SIG-M5 (cell line): Measurements from ENCODE around the gene TEKT3.

Experiments
- DNase-seq: peaks from one replicate; lab custom pipeline; 2025; lab: John Stamatoyannopoulos, UW

The TEKT3 gene

DNA sequence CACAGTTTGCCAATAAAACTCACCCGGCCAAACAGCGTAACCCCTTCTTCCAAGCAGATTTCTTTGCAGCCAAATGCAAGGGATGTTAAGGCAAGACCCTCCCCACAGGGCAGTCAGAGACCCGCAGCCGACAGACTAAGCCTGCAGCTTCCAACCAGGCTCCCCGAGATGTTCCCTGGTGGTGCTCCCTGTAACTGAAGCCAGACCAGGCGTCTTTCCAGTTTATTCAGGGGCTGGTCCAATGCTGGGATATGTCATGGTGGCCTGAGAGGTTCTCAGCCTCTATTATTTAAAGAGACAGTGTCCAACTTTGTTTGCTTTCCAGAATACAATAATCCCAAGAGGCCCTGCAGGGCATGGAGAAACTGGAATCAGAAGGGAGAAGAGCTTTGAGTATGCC lies 76.3 kb downstream of the TEKT3 start, which contains the start of gene PMP22:
Gene PMP22, minus strand, starts transcription at position 196 of the 400 bp plus-strand sequence. CDS start 4,599 bp downstream, outside the sequence.
- DNase-seq: no peak

DNA sequence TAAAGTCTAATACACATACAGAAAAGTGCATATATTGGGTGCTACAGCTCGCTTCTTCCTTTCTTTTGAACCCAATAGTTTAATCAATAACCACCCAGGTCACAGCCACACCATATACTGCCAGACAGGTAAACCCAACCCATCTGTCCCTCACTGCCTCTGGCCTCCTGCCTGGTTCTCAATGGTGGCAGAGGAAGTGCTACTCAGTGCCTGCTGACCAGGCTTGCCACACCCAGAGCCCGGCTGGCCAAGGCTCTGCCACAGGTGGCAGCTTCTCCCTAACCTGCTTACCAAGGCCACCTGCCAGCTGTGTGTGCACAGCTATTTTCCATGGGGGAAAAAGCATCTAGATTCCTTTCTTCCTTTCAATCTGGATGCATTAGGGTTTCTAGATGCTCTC lies 76.9 kb downstream of the TEKT3 start:
- DNase-seq: no peak

DNA sequence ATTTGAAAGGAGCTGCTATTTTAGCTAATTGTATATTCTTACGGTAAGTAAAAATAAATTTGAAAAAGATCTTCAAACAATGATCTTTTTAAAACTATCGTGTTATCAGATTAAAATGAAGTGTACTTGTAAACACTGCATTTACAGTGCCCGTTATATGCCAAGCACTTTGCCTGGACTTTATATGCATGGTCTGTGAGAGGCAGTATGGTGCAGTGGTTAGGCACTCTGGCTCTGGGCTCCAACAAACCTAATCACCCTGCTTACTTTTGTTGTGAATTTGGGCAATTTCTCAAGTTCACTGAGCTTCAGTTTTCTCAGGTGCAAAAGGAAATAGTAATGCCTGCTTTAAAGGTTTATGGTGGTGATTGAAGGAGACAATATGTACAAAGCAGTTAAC lies 77.7 kb downstream of the TEKT3 start:
- DNase-seq: no peak

DNA sequence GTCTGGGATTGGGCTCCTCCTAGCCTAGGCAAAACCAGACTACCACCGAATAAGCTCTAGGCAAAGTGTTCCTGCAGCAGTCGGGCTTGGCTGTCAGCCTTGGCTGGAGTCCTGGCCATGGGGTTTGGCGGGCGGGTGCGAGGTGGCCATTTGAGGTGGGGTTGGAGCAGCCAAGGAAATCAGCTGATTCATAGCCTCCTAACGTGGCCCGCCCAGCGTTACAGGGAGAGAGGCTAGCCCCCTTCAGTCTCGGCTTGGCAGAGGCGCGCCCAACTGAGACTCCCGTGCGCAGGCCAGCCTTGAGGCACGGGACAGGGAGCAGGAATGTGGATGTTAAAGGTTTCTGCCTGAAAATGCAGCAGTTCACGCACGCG lies 78.2 kb downstream of the TEKT3 start:
- no peak for DNase-seq

DNA sequence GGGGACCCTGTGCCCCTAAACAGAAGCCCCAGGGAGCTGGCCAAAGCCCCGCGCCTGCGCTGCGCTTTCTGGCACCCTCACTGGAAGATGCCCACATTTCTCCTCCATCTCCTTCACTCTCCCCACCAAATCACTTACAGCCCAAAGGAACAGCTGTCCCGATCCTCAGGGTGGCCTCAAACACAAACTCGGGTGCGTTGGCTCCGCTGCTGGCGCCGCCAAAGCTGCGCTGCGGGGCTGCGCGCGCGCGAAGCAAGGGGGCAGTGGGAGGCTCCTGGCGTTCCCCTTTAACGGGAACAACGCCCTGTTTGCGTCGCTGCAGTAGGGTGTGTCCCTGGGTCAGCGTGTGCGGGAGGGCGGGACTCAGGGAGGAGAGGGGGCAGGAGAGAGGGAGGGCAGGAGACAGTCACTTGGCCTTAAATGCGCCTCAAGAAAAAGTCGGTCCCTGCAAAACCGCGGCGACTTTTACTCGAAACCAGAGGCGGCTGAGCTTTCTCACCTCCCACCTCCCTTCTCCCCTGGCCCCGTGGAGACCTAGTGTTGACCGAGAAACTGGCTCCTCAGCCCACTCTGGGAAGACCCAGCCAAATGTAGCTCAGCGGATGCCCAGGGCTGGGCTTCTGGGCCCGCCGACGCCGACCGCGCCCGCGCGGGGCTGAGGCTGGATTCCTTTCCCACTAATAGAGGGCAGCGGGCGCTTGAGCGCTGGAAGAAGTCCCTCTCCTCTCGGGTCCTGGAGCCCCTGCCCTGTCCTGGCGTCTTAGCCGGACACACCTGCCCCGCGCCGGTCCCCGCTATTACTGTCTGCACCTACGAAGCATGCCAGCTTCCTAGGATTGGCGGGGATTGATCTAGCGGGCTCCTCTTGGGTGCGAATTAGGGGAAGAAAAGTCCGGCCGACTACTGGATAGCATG lies 78.8 kb downstream of the TEKT3 start:
- DNase-seq: no peak

DNA sequence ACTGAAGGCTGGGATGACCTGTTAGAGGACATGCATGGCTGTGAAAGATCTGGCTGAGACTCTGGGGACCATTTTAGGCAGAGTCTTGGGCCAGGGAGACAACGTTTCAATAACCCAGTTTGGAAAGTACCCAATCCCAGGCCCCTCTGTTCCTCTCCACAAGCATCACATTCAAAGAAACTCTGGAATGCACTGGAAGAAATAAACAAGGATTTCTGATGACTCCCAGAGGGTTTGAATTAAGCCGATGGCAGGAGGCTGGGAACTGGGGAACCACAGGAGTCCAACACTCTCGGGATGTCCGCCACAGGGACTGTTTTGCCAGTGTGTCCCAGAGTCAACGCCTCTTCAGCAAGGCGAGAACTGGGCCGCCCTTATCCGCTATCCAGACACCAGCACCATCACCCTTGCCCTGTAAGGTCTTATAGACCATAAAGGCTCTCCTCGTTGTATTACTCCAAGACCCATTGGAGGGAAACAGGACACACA lies 79.6 kb downstream of the TEKT3 start:
- no peak for DNase-seq

DNA sequence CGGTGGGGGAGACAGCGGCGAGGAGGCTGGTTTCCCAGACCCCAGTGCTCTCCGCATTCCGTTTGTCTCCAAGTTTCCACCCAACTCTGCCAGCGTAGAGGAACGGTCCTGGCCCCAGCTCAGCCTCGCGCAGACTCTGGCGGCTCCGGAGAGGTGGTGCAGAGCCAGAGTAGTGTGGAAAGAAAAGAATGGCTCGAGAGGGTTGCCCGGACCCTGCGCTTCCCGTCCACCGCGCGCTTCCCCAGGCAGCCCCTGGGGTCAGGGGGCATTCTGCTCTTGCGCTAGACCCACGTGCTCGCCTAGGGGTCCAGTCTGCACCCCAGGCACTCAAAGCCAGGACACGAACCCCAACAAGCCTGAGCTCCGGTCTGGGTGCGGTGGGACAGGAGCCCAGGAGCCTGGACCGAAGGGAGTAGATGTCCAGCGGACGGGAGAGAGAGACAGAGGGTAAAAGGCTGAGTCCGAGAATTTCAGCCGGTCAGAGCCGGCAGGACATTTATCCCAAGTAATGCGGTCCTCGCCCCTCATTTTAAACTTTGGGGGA lies 80.1 kb downstream of the TEKT3 start:
- no peak for DNase-seq

DNA sequence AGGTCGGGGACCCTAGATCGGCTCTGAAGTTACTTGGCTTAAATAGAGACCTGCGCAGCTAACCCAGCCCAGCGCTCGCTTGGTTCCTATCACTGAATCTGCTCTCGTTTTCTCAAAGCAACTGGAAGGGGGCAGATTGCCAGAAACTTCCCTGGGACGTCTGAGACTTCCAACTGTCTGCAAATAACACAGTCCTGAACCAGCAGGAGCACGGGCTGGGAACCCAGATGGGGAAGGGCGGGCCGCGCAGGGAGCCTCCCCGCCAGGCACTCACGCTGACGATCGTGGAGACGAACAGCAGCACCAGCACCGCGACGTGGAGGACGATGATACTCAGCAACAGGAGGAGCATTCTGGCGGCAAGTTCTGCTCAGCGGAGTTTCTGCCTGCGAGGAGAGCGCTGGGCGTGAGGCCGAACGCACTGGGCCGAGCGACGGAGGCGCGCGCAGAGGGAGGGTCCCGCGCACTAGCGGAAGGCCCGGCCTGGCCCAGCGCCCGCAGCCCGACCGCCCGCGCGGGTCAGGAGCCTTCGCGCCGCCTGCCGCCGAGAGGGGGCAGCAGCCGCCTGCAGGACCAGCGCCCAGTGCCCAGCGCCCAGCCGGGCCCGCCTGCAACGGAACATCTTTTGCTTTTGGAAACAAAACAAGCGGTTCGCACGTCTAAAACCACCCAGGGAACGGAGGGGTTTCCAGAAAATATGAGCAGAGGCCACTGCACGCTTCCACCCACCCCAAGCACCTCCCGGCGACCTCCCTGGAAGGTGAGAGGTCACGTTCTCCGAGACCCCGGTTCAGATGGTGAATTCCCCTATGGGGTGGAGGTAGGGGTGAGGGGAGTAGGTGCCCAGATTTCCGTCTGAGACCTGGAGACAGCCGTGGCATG lies 80.8 kb downstream of the TEKT3 start:
- no peak for DNase-seq

DNA sequence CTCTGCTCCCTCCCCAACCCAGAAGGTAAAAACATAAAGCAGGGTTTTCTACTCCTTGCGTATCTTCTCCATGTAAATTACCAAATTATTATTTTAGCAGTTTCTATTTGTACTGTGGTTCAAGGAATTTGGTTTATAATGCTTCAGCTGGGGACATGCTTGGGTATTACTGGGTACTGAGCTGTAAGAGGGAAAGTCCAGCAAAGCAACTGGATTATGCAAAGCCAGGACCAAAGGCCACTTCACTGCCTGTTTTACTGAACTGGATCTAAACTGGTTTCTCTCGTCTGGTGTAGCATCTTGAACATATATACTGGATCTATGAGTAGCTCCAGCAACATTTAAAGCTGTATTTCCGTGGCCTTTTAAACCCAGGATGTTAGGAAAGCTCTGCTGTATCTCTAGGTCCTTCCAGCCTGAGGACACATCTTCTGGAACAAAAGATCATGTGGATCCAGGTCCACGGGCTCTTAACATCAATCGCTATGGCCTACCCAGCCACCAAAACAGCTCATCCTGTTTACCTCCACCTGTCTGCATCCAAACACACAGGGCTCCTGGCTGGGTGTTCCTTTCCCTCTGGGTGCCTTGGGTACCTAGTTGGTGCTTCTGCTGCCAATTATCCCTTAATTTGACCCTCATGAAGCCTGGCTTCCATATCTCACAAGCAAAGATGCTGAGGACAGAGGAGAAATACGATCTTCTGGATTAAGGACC lies 83.4 kb downstream of the TEKT3 start:
- no peak for DNase-seq

DNA sequence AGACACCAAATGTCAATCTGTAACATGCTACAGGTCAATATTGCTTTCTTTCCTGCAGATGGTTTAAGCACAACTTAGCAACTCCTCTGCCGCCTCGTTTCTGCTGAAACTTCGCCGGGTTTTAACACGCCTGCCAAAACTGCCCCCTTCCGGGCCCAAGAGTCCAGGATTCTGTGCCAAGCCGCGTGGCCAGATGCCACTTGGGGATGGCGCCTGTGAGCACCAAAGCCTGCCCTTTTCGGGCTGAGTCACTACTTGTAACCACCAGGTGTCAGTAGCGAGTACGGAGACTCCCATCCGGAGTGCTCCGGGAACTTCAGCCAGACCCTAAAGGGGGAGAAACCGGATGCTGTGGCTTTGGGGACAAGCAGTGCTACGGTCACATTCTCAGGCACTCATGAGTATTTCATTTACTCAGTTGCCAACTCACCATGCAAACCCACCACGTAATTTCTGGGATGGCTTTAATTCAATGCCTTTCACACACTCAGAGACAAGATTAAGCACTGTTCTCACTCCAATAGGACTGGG lies 84.1 kb downstream of the TEKT3 start:
- DNase-seq: no peak

DNA sequence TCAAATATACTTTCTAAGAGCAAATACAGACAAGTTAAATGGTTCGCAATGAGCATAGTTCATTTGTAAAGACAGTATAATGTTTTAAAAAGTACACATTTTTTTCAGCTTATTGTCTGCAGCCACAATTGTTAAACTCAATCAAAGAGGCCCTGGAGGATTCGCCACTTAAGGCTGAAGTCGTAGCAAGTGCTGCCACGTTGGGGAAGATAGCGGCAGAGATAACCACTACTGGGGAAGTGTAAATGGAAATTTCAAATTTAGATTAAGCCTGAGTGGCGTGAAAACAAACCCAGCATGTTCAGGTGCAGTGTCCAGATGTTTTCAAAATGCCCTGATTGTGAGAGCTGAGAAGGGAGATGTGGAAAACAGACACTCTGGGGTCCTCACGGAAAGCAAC lies 84.7 kb downstream of the TEKT3 start:
- DNase-seq: no peak

DNA sequence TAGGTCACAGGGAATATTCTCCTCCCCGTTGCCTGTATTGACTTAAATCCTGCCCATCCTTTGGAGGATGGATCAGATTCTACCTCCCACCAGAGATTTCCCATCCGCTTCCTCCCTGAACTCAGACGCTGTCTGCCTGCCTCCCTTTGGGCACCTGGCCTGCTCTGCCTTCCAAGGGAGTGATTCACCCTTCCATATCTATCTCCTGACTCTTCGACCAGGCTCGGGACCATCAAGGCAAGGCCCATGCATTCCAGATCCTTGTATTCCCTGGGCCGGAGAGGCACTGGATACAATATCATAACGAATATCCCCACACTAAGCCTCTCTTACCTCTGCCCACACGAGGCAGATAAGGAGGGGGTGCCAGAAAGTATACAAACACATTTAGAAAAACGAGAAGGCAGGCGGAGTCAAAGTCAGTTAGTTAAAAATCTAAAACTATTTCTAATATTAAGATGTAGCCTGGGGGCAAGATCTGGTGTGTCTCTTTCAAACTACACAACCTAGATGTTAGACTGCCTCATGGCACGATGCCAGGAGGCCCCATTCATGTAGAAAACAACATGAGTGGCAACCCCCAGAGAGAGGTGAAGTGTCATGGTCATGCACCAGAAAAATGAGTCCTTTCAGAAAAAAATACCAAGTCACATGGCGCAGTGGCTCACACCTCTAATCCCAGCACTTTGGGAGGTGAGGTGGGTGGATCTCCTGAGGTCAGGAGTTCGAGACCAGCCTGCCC lies 85.5 kb downstream of the TEKT3 start:
- no peak for DNase-seq
